Eye (tissue), 1 donor: ENCODE results near the gene SYNE4.

Experiments used
- DNase-seq: peaks from one replicate; pipeline ENCODE4 v3.0.0-alpha.2; 2015

The SYNE4 gene

GRCh38 chr19:36025541-36025940 lies 16.9 kb upstream of the SYNE4 start:
- no peak for DNase-seq

- no peak for DNase-seq
Measured at GRCh38 chr19:36023432-36023831, 14.8 kb upstream of the SYNE4 start.

GRCh38 chr19:36019061-36019670 lies 10.6 kb upstream of the SYNE4 start:
- no peak for DNase-seq

GRCh38 chr19:36014012-36014924 lies 5.7 kb upstream of the SYNE4 start, which contains the start of gene ALKBH6:
Gene ALKBH6, minus strand, starts transcription at chr19:36014213. Its CDS starts 816 bp downstream, at chr19:36013397.
- DNase-seq, result peak; percentile 99

- DNase-seq, result no peak
Measured at GRCh38 chr19:36013280-36014011, 4.8 kb upstream of the SYNE4 start.

- DNase-seq, result no peak
Measured at GRCh38 chr19:36010402-36010801, 1.8 kb upstream of the SYNE4 start.

GRCh38 chr19:36009633-36010379 lies 1.2 kb upstream of the SYNE4 start:
- no peak for DNase-seq

- peak; percentile 76 for DNase-seq
Measured at GRCh38 chr19:36009220-36009619, 607 bp upstream of the SYNE4 start.

GRCh38 chr19:36006955-36007354 lies 1.7 kb downstream of the SYNE4 start:
- no peak for DNase-seq

- DNase-seq, result no peak
Measured at GRCh38 chr19:36003284-36003683, 5.3 kb downstream of the SYNE4 start.

GRCh38 chr19:36001605-36002004 lies 7.0 kb downstream of the SYNE4 start:
- no peak for DNase-seq

GRCh38 chr19:35996777-35997176 lies 11.8 kb downstream of the SYNE4 start:
- DNase-seq, result no peak

- peak; percentile 97 for DNase-seq
Measured at GRCh38 chr19:35995048-35995993, 13.3 kb downstream of the SYNE4 start, which contains the start of gene SDHAF1. Gene SDHAF1, plus strand, starts transcription at chr19:35995188. Its CDS starts 87 bp downstream, at chr19:35995275.

- no peak for DNase-seq
Measured at GRCh38 chr19:35993923-35994598, 14.6 kb downstream of the SYNE4 start.

- no peak for DNase-seq
Measured at GRCh38 chr19:35992907-35993765, 15.5 kb downstream of the SYNE4 start.

- no peak for DNase-seq
Measured at GRCh38 chr19:35991731-35992450, 16.7 kb downstream of the SYNE4 start.

- DNase-seq, result no peak
Measured at GRCh38 chr19:35990771-35991730, 17.6 kb downstream of the SYNE4 start.

- DNase-seq, result no peak
Measured at GRCh38 chr19:35990156-35990555, 18.5 kb downstream of the SYNE4 start.
